NCI-H226 (cell line): ENCODE measurements around the gene PTK6.
"Not testable (repeated sequence)": the region's sequence is repeated elsewhere in the genome, so short reads cannot be mapped to it uniquely, and the experiment has no call there.

Source experiments
- DNase-seq: peaks from one replicate; pipeline ENCODE4 v3.0.0-alpha.2; 2015

PTK6 gene

DNA sequence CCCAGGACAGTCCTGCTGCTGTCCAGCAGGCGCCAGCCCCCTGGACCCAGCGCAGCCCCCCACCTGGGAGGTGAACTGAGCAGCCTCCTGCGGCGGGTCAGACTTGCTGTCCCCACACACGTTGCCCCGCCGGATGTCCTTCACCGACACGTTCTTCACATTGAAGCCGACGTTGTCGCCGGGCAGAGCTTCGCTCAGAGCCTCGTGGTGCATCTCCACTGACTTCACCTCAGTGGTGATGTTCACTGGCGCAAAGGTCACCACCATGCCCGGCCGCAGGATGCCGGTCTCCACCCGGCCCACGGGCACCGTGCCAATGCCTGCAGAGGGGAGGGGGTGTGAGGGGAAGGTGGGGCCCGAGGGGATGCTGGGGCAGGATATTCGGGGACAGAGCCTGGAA is 46.8 kb downstream of the PTK6 start:
- no peak for DNase-seq

DNA sequence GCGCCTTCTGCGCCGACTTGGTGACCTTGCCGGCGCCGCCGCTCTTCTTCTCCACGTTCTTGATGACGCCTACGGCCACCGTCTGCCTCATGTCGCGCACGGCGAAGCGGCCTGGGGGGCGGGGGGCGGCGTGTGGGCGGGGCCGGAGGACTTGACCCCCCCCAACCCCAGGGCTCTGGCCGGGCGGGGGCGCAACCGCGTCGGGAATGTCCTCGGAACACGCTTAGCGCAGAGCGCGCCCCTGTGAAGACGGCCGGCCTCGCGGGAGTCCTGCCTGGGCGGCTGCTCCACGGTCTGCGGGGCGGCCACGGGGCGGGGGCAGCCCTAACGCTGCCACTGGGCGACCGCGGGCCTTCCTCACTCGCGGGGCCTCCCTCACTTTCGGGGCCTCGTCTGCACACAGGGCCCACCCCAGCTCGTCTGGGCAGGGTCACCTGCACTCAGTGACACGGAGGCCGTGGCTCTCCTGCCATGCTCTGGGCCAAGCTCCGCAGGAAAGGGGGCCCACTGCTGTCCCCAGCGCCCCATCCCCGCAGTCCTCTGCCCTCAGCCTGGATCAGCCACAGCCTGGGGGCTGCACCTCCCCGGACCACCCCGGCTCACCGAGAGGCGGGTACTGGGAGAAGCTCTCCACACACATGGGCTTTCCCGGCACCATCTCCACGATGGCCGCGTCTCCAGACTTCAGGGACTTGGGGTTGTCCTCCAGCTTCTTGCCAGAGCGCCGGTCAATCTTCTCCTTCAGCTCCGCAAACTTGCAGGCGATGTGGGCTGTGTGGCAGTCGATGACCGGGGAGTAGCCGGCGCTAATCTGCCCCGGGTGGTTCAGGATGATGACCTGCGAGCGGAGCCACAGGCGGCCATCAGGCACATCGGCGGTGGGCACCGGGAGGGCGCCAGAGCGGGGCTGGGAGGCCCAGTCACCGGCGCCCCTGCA is 48.6 kb downstream of the PTK6 start:
- DNase-seq: no peak

DNA sequence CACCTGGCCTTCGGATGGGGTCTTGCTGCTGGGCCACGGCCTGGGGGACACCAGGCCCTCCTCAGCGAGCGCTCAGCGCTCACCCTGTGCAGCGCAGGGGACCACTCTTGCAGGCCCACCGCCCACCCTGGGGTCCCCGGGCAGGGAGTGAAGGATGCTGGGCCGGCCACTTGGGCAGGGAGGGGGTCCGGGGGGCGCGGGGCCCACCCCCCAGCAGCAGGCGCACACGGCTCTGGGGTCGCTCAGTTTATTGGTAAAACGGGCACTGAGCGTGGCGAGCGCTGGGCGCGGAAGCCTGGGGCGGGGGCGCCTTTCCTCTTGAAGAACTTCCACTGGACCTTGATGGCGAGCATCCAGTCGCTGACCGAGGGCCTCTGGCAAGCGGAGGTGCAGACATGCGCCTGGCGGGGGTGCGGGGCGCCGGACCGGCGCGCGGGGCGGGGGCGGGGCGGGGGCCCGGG is 49.4 kb downstream of the PTK6 start:
- DNase-seq: no peak

DNA sequence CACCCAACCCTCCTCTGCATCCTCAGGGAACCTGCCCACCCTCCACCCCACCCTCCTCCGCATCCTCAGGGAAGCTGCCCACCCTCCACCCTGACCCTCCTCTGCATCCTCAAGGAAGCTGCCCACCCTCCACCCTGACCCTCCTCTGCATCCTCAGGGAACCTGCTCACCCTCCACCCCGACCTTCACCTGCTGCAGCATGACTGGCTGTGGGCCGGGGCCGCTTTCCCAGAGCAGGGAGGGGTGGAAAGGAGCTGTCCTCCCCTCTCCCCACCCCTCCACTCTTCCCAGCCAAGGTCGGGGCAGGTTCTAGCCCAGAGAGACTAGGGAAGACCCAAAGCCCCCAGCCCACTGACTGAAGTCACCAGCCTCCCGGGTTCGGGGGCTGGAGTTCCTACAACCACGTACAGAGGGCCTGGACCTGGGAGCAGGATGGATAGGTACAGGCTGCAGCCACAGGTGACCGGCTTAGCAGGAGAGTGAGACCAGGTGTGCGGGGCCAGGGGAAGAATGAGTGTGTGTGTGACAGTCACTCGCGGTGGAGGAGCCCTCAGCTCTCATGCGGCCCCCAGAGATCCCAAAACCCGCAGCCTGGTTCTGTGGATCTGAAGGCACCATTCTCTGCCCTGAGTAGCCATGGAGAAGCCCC is 49.9 kb downstream of the PTK6 start:
- DNase-seq: no peak

DNA sequence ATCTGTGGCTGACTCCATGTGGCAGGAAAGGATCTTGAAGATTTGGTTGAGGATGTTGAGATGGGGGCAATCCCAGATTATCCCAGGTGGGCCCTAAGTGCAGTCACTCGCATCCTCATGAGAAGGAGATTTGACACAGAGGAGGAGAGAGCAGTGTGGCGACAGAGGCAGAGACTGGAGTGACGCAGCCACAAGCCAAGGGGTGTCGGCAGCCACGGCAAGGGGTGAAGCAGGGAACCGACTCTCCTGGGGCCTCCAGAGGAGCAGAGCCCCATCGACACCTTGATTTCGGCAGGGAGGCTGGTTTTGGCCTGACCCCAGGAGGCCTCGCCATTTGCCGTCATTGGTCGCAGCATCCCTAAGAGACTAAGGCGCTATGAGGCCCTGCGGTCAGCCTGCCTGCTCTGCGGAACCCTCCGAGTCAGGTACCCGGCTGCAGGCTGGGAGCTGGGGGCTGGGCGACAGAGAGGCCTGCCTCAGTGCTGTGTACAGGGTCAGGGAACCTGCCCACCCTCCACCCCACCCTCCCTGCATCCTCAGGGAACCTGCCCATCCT is 50.8 kb downstream of the PTK6 start:
- DNase-seq: no peak

DNA sequence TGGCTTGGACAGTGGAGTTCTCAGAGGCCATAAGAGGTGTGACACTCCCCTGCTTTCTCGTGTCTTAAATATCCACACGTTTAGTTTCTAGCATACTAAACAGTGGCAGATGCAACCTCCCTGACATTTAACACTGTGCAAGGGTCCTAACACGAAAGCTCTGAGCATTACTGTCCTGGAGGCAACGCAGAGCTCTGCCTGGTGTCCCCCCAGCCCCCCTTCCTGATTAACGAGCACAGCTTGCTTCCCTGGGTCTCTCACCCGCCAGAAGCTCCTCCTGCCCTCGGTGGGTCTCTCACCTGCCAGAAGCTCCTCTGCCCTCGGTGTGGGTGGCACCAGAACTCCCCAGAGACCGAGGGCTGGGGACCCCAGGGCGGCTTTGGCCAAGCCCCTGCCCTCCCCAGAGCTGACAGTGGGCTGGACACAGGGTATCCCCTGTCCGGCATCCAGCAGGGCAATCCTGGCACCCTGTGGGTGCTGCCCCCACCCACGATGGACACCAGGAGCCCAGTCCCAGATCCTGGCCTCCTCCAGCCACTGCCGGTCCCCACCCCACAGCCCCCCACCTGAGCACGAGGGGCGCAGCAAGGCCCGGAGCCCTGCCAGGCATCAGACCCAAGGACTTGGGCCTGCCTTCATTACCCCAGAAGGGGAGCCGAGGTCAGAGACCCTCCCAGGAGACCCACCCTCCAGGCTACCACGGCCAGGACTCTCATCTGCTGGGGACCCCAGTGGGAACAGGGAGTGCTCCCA is 52.3 kb downstream of the PTK6 start:
- no peak for DNase-seq

DNA sequence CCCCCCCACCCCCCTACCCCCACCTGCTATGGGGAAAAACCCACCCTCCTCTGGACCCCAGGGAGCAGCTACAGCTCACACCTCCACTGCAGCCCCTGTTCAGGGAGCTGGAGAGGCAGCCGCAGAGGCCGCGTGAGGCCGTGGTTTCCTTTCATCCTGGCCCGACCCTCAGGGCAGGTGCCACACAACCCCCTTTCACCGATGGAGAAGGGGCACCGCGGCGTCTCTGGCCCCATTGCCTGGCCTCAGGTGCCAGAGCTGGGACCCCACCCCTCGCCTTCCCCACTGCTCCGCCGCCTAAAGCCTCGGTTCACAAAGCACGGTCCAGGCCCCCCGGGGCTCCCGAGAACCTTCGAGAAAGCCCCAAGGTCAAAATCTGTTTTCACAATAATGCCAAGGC is 52.9 kb downstream of the PTK6 start:
- DNase-seq: no peak

DNA sequence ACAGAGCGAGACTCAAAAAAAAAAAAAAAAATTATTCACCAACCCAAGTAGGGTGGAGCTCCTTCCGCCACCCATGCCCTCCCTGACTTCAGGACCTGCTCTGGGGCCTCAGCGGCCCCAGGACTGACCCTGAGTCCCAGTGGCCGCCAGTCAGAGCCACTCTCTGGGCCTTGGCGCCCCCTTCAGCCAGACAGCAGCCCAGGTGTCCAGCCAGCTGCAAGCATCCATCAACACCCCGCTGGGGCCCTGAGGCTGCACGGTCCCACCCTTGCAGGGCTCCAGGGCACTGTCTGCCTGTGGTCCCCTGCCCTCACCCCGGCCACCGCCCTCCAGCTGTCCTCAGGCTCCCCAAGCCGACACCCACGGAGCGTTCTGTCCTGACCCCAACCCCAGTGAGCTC is 53.3 kb downstream of the PTK6 start:
- DNase-seq: no peak

DNA sequence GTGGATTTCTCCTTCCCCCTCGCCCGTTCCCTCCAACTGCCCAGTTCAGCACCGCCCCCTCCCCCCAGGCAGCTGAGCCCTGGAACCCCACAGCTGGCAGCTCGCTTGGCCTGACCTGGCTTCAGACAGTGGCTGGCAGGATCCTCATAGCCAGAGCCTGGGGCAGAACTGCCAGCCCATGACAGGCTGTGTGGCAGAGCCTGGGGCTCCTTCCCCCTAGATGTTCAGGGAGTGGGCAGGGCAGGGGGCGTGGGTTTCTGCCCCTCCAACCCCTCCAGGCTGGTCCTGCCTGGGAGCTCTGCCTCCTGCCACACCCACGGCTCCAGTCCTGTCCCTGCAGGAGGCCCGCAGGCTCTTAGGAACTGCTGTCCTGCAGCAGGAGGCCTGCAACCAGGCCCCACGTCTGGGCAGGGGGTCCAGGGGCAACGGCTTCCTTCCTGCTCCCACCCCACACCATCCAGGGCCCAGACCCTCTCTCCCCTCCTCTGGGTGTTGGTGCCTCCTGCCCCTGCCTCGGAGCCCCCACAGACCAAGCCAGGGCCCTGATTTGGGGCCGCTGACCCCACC is 55.1 kb downstream of the PTK6 start:
- no peak for DNase-seq

DNA sequence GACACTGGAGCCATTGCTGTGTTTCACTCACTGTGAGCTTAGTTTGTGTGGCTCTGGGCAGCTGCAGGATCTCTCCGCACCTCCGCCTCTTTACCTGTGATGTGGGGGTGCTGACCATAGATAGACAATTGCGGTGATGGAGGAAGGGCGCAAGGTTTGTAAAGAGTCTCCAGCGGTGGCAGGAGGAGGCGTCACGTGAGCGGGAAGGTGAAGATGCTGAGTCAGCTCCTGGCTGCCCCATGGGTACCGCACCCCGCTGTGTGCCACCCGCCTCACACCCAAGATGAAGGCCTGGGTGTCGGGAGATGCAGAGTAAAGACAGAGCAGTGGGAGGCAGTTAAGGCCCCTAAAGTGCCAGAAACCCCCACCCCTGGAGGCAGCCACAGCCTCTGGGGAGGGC is 55.7 kb downstream of the PTK6 start:
- no peak for DNase-seq

DNA sequence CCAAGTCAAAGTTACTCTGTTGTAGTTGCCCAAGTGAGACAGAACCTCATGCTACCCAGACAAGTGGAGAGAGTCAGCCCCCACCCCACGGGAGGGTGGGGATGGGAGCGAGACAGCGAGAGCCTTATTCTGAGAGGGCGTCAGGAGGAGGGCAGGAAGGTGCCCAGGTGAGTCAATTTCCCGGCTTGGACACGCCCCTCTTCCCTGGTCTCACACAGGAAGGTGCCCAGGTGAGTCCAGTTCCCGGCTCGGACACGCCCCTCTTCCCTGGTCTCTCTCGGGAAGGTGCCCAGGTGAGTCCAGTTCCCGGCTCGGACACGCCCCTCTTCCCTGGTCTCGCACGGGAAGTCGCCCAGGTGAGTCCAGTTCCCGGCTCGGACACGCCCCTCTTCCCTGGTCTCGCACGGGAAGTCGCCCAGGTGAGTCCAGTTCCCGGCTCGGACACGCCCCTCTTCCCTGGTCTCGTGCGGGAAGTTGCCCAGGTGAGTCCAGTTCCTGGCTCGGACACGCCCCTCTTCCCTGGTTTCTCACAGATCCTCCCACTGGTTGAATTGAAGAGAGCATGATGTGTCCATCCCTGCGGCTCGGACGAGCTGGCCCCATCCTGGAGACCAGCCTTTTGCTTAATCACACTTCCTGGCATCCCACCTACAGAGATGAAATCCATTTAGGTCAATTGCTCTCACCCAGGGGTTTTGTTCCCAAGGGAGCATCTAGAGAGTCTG is 57.3 kb downstream of the PTK6 start:
- DNase-seq: not testable (repeated sequence)

DNA sequence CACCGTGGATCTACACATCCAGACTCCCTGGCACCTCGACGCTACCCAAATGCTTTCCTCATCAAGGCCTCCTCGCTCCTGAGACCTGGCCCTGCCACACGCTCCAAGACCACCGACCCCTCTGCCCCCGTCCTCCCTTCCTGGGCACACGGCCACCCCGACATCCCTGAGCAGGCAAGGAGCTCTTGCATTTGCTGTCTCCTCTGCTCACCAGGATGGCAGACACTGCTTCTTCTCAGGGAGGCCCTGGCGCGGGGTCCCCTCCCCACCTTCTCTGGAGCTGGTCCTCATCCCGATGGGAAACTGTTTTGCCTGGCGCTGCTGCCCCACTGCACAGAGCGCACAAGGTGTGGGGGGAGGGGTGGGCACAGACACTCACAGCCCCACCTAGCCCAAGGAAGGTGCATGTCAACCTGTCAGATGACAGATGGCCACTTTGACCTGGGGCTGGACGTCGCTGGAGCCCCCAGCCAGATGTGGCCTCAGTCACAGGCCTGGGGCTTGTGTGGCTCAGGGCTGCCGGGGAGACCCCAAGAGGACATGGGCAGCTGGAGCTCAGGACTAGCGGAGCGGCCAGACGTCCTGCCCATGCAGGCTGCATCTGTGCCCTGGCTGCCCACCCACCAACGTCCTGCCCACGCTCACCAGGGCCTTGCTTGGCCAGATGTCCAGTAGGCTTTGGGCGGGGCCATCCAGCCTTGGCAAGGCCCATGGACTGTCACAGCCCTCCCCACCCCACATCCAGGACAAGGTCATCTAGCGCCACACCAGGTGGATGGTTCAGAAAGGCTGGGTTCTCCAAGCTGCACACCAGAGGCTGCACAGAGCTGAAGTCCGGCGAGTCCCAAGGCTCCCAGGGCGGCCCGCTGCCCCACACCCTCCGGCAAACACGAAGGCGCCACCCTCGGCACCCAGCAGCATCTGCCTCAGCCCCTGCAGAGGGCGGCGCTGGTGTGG is 58.6 kb downstream of the PTK6 start:
- no peak for DNase-seq
